SK-N-DZ (cell line): Measurements from ENCODE around the gene MRPS35.

Source experiments
- DNase-seq: peaks from one replicate; pipeline ENCODE4 v3.0.0-alpha.2; 2015; ENCODE audit warnings: low spot score

Gene MRPS35

DNA sequence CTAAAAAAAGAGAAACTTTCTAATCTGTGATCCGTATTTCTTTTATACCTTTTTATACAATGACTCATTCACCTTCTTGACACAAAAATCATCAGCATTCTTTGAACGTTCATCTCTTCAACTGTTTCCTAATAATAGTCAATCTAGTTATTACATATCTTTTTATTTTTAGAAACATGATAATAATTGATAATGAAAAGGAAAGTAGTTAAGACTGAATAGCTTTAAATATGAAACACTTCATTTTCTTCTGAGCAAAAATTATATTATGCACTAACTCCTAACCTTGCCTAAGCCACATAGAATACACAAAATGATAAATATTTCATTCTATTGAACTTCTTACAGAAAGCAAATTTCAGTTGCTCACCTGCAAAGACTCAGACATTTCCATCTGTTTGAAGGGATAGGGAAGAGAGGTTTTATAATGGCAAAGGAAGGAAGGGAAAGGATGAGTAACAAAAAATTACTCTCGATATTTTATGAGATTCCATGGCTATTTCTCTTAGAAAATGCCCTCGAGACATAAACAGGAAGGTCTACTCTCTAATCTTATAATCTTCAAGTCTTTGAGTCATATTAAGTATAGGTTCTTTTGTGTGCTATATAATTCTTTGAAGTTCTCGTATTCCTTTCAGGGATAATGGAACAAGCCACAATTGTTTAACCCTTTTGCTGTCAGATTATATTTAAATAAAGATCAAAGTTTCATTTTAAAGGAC, 61.9 kb downstream of the MRPS35 start:
- DNase-seq, result no peak

- no peak for DNase-seq
Observed at GRCh38 chr12:27777141-27777540, 66.5 kb downstream of the MRPS35 start.

GRCh38 chr12:27778206-27778605, 67.6 kb downstream of the MRPS35 start:
- DNase-seq, result no peak

DNA sequence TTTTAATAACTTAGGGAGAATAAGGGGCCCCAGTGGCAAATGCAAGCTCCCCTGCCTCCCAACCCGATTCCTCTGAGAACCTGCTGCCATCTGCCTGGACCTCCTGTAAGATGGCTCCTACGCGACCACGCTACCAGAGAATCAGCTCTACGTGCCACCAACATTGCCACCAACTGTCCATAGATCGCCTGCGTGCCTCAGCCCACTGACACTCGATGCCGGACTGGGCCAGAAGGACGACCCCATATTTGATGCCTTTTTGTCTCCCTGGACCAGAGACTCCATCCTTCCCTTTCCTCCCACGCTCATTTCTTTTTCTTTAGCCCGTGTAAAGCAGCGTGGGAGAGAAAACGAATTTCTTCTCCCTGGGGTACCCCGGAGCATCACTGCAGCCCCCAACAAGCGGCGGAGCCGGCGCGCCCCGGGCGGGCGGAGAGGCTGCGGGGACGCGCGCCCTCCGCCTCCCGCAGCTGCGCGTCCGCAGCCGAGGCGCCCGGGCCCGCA, 68.8 kb downstream of the MRPS35 start:
- DNase-seq, result peak; percentile 79

DNA sequence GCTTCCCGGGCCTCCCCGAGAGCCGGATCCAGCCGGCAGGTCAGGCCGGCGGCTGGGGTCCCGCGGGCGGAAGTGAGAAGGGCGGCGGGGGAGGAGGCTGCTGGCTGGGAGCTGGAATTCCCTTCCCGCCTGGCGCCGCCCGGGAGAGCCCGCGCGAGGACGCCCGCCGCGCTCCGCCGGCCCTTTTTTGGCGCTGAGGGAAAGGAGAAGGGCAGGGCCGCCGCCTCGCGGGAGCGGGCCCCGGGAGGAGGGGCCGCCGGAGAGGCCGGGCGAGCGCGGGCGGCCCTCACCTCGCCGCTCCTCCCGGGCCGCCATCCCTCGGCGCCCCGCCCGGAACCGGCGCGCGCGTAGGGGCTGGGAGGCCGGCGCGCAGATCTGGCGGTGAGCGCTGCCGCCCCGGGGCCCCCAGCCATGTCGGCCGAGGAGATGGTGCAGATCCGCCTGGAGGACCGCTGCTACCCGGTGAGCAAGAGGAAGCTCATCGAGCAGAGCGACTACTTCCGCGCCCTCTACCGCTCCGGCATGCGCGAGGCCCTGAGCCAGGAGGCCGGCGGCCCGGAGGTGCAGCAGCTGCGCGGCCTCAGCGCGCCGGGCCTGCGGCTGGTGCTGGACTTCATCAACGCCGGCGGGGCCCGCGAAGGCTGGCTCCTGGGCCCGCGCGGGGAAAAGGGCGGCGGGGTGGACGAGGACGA, 69.4 kb downstream of the MRPS35 start, which contains the start of the genes KLHL42 and MANSC4:
Gene KLHL42, plus strand, starts transcription at position 314 of the 692 bp plus-strand sequence. Its CDS starts 98 bp downstream, at position 412.
Gene MANSC4, minus strand, starts transcription at position 317 of the 692 bp plus-strand sequence. CDS start 8,960 bp downstream, outside the sequence.
- peak; percentile 79 for DNase-seq

- DNase-seq, result peak; percentile 72
Observed at GRCh38 chr12:27780612-27781408, 70.2 kb downstream of the MRPS35 start.

- peak; percentile 53 for DNase-seq
Observed at GRCh38 chr12:27781680-27782079, 71.0 kb downstream of the MRPS35 start.

- no peak for DNase-seq
Observed at GRCh38 chr12:27782481-27782880, 71.8 kb downstream of the MRPS35 start.

DNA sequence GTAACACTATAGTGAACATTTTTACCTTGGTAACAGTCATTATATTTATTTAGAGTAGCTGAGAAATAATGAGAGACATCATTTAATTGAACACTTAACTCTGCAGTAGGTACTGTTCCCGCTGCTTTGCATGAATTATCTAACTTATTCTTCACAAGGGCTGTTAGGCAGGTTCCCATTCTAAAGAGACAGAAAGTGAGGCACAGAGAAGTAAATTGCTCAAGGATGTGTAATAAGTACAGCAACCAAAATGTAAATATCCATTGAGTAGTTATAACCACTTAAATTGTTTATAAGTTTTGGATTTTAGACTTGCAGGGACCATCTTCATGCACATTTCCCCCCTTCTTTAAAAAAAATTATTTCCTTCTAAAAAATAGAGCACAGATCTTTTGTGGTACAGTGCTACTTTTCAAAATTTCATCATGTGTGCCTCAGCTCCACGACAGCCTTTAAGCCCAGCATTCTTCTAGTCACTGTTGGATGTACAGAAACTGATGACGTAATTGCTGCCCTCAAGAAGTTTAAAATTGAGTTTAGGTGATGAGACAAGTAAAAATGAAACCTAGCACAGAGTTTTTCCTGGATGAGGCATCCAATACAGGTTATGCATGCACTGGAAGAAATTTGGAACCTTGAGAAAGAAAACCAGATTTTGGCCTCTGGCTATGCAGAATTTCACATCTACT, 75.4 kb downstream of the MRPS35 start:
- DNase-seq, result no peak

GRCh38 chr12:27787559-27787958, 76.9 kb downstream of the MRPS35 start:
- no peak for DNase-seq

GRCh38 chr12:27790179-27790578, 79.5 kb downstream of the MRPS35 start:
- DNase-seq, result no peak

GRCh38 chr12:27794818-27795584, 84.4 kb downstream of the MRPS35 start:
- no peak for DNase-seq

GRCh38 chr12:27796128-27796527, 85.5 kb downstream of the MRPS35 start:
- DNase-seq, result no peak

DNA sequence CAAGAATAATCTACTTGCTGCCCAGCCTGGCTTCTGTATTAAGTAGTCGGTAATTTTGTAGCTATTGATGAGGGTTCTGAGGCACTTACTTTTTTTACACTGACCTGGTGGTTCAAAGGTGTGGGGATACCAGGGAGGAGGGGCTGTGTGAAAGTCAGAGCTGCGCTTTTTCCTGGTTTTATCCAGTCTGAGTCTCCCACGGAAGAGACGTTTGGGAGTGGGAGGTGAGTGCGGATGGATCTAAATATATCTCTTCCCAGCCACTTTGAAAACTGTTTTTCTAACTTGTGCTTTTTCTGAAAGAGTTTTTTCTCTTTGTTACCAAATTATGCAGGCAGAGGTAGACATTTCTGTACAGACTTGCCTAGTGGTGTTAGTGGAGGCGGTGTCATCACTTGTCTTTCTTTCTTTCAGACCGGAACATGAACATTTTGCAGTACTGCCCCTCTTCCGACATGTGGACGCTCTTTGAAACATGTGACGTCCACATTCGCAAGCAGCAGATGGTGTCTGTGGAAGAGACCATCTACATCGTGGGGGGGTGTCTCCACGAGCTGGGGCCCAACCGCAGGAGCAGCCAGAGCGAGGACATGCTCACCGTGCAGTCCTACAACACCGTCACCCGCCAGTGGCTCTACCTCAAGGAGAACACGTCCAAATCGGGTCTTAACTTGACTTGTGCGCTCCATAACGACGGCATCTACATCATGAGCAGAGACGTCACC, 86.8 kb downstream of the MRPS35 start:
- no peak for DNase-seq

DNA sequence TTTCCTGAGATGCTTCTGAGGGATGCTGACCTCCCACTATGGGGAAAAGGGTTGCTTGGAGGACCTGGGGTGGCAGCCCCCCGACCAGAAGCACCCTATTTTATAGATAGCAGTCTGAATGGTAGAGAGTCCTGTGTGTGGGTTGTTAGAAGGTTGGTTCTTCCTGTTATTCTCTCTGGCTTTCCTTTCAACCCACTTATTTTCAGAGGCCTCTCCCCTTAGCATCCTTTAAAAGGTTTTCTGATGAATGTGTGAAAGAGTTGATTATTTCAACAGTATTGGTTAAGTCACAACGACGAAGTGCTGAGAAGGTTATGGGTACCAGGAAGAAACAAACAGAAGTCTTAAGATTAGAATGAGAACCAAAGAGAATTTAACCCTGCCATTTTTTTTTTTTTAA, 90.2 kb downstream of the MRPS35 start:
- no peak for DNase-seq

GRCh38 chr12:27801630-27802029, 91.0 kb downstream of the MRPS35 start:
- DNase-seq, result no peak

GRCh38 chr12:27802511-27802910, 91.9 kb downstream of the MRPS35 start:
- DNase-seq, result no peak

GRCh38 chr12:27802936-27803335, 92.3 kb downstream of the MRPS35 start:
- DNase-seq, result no peak

GRCh38 chr12:27805238-27805637, 94.6 kb downstream of the MRPS35 start:
- DNase-seq, result no peak
